Measurements from ENCODE around the gene GNAI1.

The GNAI1 gene

GRCh38 chr7:80213814-80214213 is 79.2 kb downstream of the GNAI1 start:
- DNase-seq (ENCODE audit: low read depth in 2 of 2) = no peak

DNA sequence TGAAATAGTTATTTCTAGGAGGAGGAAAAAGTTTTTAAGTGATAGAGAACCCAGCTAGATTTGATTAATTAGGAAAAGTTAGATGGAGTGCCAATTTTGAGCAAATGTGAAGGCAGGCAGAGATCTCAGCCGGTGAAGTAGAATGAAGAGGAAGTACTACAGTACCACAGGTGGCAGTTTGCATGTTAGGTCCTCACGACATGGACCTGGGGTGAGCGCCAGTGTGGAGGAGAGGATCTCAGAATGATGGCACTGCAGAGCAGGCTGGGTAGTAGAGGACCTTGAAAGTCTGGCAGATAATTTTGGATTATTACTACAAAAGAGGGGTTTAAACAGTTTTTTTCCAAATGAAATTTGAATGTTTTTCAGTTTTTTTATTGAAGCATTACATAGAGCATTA is 81.1 kb downstream of the GNAI1 start:
- no peak for DNase-seq (ENCODE audit: low read depth in 2 of 2)

- no peak for DNase-seq (ENCODE audit: low read depth in 2 of 2)
Measured at GRCh38 chr7:80216996-80217842, 82.6 kb downstream of the GNAI1 start.

GRCh38 chr7:80218723-80219122 is 84.1 kb downstream of the GNAI1 start:
- DNase-seq (ENCODE audit: low read depth in 2 of 2) = no peak

DNA sequence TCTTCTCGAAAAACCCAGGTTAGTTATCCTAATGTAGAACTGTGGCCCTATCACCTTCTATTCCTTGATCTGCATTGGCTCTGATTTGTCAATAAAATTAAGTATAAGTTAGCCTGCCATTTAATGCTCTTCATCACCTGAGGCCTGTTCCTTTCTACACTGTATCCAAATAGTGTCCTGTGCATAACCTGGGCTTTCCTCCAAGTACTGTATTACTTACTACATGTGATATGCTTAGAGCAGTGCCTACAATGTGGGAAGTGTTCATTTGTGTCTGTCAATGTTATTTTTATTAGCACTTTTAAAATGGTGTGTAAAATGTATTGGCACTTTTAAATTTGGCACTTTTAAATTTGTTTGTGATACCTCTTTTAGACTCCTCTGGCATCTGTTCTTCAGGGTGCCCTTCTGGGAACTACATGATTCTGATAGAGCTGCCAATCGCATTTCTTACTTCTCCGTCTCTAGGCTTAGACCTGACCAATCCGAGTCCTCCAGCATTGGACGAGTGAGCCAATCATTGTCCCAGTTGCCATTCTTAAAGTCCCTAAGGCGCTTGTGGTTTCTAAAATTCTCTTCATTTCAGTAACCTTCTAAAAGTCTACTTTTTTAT is 85.5 kb downstream of the GNAI1 start:
- no peak for DNase-seq (ENCODE audit: low read depth in 2 of 2)

DNA sequence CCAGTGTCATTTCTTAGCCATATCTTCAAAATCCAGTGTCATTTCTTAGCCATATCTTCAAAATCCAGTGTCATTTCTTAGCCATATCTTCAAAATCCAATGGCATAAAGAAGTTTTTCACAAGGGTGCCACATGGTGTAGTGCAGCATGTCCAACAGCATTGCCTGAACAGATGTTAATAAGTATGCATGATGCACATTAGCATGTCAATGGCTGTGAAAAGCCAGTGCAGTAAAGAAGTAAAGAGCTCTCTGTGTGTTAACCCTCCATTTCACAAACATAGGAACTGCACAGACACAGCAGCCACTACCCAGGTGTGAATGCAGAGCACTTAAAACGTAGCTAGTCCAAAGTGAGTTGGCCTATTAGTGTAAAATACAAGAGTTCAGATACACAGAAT is 89.8 kb downstream of the GNAI1 start:
- DNase-seq (ENCODE audit: low read depth in 2 of 2) = no peak

DNA sequence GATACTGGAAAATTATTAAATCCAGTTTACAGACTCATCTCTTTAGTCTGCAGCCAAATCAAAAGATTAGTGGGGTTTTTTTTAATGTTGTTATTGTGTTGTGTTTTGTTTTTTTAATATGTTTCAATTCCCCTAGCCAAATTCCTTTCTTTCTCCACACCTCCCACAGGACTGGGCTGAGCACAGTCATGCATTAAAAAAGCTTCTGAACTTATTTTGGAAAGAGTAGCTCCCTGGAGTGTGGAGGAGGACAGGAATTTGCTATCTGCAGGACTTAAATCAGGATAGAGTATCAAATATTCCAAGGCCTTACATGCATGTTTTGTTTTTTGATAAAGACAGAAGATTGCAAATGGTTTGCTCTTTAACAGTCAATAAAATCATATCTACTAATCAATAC is 90.7 kb downstream of the GNAI1 start:
- DNase-seq (ENCODE audit: low read depth in 2 of 2) = no peak

DNA sequence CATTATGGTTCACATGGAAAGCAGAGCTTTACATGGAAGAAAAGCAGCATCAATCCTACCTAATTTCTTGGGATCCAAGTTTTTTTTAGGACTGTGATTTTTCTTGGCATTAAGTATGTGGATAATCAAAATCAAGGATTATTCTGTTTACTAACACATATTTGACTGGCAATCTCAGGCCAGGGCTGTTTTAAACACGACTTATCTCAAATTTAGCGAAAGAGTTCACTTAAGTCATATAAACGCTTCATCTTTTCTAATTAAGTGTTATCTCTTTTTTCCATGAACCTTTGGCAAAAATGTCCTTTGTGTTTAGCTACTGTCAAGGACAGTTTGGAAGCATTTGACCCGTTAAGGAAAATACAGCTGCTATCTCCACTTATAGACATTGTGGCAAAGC is 92.0 kb downstream of the GNAI1 start:
- DNase-seq (ENCODE audit: low read depth in 2 of 2) = no peak

DNA sequence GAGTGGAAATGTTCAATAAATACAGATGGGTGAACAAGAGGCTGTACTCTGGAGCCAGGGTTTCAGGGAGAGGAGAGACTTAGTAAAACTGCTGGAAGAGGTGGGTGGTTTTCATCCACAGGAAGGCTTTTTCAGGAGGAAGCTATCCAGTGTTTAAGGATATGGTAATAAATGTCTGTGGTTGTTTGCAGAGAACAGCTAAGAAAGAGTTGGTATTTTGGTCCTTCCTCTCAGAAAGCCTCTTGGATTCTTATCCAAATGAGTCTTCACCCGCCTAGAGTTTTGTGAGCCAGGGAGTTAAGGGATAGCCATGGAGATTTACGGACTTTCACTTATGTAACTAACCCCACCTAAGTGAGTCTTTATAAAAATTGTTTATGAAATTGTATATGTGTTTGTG is 95.7 kb downstream of the GNAI1 start:
- DNase-seq (ENCODE audit: low read depth in 2 of 2) = no peak

GRCh38 chr7:80231707-80232106 is 97.1 kb downstream of the GNAI1 start:
- no peak for DNase-seq (ENCODE audit: low read depth in 2 of 2)

DNA sequence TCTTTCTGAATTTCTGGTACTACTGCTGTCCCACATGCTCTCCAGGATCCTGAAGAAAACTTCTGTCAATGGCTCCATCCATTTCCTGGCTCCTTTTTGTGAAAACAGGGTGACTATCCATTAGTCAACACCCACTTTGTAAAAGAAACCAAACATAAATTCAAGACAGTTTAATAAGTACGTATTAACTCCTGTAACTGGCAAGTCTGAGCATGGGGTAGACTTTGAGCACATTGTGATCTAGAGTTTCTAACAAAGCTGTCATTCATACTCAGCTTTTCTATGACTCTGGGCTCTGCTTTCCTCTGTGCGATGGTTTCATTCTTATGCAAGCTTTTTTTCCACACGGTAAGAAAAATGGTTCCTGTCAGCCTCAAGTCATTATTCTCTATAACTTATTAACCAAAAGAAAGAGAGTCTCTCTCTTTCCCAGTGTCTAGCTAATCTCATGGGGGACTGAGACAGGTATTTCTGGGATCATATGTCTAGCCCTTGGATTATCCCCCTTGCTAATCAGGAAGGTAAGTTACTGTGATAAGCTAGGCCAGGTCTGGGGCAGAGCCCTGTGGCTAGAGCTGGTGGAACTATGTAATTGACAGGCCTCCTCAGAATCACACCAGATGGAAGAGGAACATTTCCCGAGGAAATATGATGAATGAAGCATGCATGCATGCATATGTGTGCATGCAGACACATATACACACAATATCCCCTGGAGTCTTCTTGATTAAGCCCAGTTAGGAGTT is 98.5 kb downstream of the GNAI1 start:
- no peak for DNase-seq (ENCODE audit: low read depth in 2 of 2)

DNA sequence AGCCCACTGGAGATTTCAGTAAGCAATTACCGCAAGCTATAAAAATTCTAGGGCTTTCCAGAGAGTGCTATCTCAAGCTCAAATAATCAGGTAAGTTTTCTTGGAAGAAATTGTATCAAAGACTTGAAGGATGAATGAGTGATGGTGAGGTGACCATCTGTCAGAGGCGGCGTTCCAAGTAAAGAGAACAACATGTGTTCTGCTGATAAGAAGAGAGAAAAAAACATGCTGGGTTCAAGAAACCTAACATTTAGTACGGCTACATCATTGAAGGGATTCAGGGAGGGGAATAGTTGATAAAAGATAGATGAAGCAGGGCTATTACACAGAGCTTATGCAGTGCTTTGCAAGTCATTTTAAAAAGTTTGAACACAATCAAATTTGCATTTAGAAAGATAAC is 100.7 kb downstream of the GNAI1 start:
- DNase-seq (ENCODE audit: low read depth in 2 of 2) = no peak

GRCh38 chr7:80236681-80237080 is 102.0 kb downstream of the GNAI1 start:
- DNase-seq (ENCODE audit: low read depth in 2 of 2) = no peak

DNA sequence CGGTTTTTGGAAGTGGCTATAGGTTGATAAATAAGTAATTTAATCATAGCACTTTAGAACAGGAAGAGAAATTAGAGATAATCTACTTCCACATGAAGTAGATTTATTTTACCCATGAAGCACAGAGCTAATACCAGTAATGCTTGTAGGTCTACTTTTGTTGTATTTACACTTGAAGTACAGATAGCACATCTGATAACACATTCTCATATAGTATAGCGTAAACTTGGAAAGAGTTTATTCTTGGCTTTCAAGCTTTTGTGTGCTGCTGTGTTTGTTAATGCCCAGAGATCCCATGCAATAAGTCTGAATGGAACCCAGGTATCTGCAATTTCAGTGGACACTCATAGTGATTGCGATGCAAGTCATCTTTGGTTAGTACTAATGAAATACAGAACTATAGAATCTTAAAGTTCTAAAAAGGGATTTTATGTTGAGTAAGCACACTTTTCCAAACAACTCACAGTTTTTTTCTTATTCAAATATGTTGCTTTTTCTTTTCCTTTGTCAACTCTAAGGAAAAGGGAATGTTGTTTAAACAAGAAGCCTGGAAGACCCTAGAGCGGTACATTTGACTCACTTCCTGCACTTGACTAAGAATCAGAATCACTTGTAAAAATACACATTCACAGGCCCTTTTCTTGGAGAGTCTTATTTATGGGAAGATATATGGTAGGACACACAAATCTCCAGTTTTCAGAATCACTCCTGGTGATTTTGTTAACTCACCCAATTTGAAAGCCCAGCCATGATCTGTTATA is 105.8 kb downstream of the GNAI1 start:
- DNase-seq (ENCODE audit: low read depth in 2 of 2) = no peak

DNA sequence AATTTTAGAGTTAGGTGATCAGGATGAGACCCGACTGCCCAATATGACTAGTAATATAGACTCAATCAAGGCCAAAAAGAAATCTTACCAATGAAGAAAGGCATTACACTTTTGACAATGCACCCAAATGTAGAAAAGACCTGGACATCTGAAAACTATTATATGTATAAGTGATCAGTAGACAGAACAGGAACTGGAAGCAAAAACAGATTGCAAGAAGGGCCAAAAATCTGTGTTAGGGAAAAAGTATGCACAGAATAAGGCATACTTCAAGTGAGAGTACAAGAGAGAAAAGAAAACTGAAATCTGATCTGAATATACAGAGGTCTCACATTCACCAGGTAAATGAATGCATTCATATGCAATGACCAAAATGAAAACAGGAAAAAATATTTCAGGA is 107.0 kb downstream of the GNAI1 start:
- no peak for DNase-seq (ENCODE audit: low read depth in 2 of 2)

- DNase-seq (ENCODE audit: low read depth in 2 of 2) = no peak
Measured at GRCh38 chr7:80243425-80243824, 108.8 kb downstream of the GNAI1 start.

- no peak for DNase-seq (ENCODE audit: low read depth in 2 of 2)
Measured at GRCh38 chr7:80244206-80244916, 109.7 kb downstream of the GNAI1 start.

DNA sequence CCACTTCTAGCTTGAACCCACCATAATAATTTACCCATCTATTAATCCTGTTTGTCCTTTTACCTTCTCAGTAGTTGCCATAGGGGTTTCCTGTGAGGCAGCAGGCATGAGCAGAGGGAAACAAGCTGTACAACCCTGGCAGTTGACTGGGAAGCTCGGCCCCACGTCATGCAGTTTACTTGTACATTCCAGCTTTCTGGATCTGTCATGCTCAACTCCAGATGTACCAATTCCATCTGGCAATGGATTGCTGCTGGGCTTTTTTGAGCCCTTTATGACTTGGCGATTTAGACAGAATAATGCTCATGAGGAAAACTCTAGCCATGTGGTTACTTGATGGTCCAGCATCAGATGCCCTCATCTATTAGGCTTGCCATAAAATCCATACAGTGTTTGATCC is 112.5 kb downstream of the GNAI1 start:
- DNase-seq (ENCODE audit: low read depth in 2 of 2) = no peak

DNA sequence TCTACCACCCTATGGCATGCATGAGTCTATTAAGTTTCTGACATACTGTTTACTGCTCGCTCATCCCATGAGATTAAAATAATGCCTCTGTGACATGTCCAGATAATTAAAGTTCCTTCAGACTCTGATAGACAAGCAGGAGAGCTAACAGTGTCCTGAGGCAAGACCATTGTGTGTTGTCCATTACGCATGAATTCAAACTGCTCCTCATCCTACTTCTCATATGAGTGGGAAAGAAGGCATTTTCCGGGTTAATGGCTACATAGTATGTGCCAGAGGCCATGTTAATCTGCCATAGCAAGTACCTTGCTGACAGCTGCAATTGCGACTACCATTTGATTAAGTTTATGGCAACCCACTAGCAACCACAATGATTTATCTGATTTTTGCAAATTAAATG is 113.3 kb downstream of the GNAI1 start:
- DNase-seq (ENCODE audit: low read depth in 2 of 2) = no peak

DNA sequence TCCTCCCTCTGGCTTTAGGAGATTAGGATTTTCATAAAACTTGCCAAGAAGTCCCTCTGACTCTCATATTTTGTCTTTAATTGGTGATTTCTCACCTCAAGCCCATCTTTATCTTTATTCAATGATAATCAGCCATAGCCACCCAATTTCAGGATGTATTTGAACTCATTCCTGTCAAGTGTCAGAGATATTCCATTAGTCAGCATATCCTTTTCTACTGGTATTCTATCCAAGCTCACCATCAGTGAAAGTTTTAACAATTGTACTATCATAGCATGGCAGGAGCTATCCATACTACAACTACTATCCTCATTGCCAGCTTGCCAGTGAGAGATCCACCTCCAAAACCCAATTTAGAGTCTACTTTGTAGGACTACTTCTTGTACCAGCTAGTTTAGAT is 114.6 kb downstream of the GNAI1 start:
- DNase-seq (ENCODE audit: low read depth in 2 of 2) = no peak

DNA sequence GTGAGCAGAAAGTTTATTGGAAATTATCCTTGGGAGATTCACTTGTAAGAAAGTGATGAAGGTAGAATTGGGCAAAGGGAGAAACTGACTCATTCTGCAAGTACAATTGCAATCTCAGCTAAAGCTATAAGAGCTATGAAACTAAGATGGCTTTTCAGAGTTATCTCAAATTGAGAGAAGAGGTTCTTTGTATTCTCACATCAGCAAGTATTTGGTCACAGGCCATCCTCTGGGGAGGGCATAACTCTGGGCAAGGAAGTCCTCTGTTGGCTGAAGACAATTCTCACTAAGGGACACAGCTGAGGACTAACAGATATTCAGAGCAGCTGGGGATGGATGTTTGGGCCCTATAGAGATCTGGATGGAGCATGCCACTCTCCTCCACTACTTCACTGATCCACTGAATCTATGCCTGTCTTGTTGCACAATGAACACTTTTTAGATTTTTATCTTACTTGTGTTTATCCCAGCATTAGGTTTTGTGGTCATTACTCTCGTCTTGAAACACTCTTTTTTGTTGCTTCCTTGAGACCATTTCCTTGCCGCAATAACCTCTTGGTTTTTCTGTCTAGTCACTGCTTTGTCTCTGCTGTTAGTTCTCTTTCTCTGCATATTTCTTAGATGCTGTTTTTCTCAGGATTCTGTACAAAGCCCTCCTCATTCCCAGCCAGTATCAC is 115.1 kb downstream of the GNAI1 start:
- no peak for DNase-seq (ENCODE audit: low read depth in 2 of 2)
